Cerebellar nuclear complex (tissue), 1 donor: ENCODE measurements around the gene EPS15.
"Not testable (repeated sequence)": the region's sequence is repeated elsewhere in the genome, so short reads cannot be mapped to it uniquely, and the experiment has no call there.

Source experiments
- DNase-seq, 2 experiments: peaks; one replicate each; lab custom pipeline; 2025; lab: John Stamatoyannopoulos, UW

Gene EPS15

GRCh38 chr1:51542158-51542953 is 23.3 kb upstream of the EPS15 start:
- no peak for DNase-seq

GRCh38 chr1:51541313-51542050 is 22.4 kb upstream of the EPS15 start:
- DNase-seq: no peak

DNA sequence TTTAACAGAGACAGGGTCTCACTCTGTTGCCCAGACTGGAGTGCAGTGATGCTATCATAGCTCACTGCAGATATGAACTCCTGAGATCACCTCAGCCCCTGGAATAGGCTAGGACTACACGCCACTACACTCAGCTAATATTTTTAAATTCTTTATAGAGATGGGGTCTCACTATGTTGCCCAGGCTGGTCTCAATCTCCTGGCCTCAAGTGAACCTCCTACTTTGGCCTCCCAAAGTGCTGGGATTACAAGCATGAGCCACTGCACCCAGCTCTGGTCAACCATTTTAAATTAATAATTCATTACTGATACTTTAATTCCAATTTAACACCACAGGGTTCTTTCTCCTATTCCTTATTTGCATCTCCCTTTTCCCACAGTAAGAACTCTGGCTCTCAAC is 18.5 kb upstream of the EPS15 start:
- no peak for DNase-seq

GRCh38 chr1:51535006-51535592 is 16.0 kb upstream of the EPS15 start:
- DNase-seq: peak in 1 of 2 experiments; percentile 2

- DNase-seq: no peak
These were observed 15.4 kb upstream of the EPS15 start for GRCh38 chr1:51534447-51534846.

GRCh38 chr1:51532853-51533252 is 13.8 kb upstream of the EPS15 start:
- DNase-seq: no peak

DNA sequence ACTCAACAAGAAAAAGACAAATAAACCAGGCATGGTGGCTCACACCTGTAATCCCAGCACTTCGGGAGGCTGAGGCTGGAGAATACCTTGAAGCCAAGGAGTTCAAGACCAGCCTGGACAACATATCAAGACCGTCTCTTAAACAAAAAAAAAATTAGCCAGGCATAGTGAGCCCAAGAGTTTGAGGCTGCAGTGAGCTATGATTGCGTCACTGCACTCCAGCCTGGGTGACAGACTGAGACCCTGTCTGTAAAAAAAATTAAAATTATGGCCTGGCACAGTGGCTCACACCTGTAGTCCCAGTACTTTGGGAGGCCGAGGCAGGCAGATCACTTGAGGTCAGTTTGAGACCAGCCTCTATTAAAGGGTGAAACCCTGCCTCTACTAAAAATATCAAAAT is 11.4 kb upstream of the EPS15 start:
- DNase-seq: not testable (repeated sequence)

- DNase-seq: no peak
These were observed 8.1 kb upstream of the EPS15 start for GRCh38 chr1:51527144-51527543.

DNA sequence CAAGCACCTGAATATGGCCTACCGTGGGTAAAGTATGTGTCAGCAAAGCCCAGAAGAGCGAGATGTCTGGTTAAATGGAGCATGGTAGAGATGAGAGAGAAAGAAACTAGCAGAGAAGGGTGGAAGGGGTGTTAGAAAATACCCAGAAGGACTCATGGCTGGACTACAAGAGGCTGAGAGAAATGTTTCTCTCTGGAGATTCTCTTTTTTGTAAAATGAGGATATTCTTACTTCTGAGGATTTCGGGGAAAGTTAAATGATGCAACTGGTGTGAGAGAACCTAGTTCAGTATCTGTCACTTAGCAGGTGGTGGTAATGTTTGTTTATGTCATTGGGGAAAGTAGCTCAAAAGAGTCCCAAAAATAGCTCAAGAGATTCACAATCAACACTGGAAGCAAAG is 7.2 kb upstream of the EPS15 start:
- no peak for DNase-seq

DNA sequence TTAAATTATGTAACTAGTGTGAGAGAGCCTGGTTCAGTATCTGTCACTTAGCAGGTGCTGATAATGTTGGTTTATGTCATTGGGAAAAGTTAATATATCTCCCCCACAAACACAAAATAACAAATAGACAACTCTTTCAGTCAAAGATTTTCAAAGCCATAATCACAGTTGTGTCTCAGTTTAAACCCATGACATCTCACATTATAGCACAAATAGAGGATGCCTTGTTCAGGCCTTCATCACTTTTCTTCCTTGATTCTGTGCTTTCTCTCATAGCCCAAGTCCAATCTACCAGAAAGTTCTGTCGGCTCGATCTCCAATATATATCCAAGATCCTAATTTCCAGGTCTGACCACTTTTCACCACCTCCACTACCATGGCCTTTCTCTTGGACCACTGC is 6.2 kb upstream of the EPS15 start:
- DNase-seq: no peak

GRCh38 chr1:51524817-51525216 is 5.8 kb upstream of the EPS15 start:
- DNase-seq: no peak

DNA sequence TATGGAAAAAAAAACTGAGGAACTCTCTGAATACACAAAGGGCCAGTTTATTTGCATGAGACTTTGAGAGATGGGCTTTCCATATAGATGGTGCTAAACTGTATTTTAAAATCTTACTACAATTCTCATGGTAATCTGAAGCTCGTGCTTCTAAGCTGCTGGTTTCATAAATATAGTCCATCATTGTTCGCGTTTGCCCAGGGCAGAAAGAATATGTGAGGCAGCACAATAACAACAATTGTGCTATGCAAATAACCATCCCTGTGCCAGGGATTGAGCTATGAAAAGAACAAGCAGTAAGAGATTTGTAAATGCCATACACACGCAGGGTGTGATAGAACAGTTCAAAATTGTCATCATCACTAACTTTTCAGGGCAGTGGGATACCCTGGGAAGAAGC is 4.9 kb upstream of the EPS15 start:
- DNase-seq: no peak

GRCh38 chr1:51520700-51521248 is 1.7 kb upstream of the EPS15 start:
- DNase-seq: no peak

DNA sequence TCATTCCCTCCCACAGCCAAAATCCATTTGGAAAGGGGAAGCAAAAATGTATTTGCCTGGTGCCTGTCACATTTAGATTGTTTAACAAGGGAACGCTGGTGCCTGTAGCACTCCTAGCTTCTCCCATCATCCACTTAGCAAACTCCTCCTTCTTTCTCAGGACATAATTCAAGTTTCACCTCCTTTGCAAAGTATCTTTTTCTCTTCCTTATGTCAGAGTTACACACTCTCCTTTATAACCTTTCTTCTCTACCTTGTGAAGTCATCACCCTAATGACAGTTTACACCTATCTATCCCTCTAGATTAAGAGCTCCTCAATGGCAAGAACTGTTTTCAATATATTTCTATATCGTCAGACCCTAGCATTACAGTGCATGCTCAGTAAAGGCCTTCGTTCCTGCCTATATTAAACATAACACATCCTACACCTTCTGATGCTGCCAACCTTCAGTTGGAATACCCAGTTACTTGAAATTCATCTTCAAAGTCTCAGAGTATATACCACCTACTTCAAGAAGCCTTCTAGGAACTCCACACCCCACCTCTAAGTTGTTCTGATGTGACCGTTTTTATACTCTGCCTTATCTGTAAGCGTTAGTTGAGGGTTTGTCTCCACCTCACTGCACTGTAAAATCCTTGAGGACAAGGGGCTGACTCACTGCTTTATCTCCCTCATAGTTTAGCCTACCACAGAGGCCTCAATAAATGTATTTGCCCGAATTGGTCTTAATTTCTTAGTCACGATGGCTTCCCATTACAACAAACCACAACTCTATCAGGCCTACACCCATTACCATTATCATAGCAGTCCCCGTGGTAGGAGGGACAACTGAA is 1.0 kb upstream of the EPS15 start:
- no peak for DNase-seq

GRCh38 chr1:51518586-51519047 is 449 bp downstream of the EPS15 start:
- no peak for DNase-seq

DNA sequence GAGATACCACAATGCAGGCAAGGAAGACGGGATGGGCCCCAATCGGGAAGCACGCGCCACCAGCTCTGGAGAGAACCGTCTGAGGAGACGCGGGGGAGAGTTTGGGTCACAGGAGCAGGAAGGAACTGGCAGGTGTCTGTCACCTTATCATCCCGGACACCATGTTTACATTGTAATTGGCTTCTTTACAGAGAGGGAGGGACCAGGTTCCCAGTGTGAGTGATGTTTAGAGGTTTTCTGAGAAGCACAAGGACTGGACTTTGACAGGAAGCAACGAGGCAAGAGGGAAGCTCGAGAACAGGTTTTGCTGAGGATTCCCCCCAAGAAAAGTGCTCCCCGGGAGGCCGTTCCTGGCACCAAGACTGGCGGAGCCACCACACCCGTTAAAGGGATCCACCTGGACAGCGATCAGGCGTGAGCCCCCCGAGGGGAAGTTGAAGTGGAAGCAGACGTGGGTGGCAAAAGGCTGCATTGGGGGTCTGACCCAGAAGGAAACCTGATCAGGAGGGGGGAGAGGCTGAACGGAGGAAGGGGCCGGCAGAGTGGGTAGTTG is 957 bp downstream of the EPS15 start:
- peak in 1 of 2 experiments; percentile 10 for DNase-seq

DNA sequence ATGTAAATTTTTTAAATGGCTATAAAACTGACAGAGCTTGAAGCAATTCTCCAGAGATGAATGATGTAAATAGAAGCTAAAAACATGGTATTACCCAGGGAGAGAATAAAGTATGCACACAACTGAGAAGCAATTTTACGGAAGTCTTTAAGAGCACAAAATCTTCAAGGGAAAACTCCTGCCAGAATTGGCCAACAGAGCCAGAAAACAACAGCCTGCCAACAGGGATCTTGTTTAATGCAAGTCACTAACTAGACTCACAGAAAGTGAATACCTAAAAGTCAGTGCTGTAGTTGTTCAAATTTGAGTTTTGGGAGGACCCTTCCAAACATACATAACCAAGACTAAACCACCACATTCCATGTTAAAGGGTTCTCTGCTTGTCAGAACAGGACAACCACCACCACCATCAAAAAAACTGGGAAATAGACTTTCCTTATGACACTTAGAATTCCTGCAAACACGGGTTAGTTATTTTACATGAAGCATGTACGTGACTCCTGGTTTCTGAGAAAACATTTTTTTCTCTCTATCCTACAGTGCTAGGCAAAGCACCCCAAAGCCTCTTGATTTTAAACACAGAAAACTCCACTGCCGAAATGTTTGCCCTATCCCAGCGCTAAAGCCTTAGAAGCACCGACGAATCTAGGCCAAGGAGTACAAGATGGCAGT is 1.6 kb downstream of the EPS15 start:
- no peak for DNase-seq

GRCh38 chr1:51516649-51517158 is 2.4 kb downstream of the EPS15 start:
- no peak for DNase-seq

GRCh38 chr1:51515982-51516648 is 3.0 kb downstream of the EPS15 start:
- no peak for DNase-seq
